NCI-H1694 treated with DMSO at 0.1 percent for 48 hours (cell line): ENCODE data around the gene TAS2R40.
"Not testable (repeated sequence)": the region's sequence is repeated elsewhere in the genome, so short reads cannot be mapped to it uniquely, and the experiment has no call there.

Source experiments
- DNase-seq: peaks from one replicate; lab custom pipeline; 2025; lab: John Stamatoyannopoulos, UW

TAS2R40 gene

DNA sequence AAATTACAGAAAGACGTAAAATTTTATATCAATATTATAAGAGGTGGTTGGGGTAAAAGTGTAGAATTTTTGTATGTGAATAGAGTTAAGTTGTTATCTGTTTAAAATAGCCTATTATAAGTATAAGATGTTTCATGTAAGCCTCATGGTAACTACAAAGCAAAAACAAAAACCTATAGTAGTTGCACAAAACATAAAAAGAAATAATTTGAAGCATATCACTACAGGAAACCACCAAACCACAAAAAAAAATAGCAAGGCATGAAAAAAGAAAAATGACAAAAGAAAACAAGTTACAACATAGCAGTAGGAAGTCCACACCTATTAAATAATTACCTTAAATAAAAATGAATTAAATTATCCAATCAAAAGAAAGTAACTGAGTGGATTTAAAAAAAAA is 29.0 kb downstream of the TAS2R40 start:
- DNase-seq: no peak

DNA sequence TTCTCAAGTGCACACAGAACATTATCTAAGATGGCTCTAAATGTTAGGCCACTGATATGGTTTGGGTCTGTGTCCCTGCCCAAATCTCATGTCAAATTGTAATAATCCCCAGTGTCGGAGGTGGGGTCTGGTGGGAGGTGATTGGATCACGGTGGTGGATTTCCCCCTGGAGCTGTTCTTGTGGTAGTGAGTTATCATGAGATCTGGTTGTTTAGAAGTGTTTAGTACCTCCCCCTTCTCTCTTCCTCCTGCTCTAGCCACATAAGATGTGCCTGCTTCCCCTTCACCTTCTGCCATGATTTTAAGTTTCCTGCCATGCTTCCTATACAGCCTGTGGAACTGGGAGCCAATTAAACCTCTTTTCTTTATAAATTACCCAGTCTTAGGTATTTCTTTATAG is 30.2 kb downstream of the TAS2R40 start:
- no peak for DNase-seq

DNA sequence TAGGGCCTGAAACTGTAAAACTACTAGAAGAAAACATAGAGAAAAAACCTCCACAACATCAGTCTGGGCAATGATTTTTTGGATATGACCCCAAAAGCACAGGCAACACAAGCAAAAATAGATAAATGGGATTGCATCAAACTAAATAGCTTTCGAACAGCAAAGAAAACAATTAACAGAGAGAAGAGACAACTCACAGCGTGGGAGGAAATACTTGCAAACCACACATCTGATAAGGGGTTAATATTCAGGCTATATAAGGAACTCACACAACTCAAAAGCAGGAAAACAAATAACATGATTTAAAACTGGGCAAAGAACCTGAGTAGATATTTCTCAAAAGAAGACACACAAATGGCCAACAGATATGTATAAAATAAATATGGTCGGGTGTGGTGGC is 33.7 kb downstream of the TAS2R40 start:
- no peak for DNase-seq

DNA sequence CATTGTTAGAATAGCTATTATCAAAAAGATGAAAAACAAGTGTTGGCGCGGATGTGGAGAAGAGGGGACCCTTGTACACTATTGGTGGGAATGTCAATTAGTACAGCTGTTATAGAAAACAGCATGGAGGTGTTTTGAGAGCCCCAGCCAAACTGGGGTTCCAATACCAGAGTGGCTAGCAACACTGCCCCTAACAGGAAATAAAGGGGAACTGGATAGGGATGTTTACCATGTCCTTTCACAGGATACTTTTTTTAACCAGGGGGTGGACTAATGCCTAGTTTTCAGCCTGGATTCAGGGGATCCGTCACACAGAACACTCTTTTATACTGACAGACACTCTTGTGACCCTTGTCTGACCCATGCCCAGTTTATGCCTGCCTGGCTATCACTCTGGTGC is 34.5 kb downstream of the TAS2R40 start:
- no peak for DNase-seq

DNA sequence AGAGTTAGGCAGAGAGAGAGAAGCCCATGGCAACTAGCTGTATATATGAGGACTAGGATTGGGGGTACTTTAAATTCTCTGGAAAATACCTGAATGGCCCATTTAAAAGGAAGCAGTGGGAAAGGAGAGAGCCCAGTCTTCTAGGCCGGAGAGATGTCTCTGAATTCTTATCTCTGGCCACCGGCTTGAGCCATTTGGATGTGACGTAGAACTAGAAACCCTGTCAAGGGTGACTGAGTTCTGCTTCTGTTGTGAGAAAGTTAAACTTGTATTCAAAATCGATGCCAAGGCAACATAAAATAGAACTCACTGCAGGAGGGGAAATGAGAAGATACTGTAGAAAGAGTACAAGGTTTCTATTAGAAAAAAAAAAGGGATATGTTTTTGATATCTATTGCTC is 35.1 kb downstream of the TAS2R40 start:
- no peak for DNase-seq

DNA sequence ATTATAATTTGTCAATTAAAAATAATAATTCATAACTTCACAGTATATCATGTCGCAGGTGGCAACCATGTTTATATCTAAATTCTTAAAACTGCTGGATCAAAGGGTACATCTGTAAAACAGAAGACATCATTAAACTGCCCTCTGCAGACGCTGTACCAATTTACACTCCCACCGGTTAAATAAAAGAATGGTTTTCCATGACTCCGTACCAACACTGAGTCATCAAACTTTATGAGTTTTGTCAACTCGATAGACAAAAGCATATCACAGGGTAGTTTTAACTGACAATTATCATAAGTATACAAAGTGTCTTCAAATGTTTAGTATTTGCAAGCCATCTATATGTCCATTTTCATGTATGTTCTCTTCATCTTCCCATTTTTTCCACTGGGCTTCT is 35.7 kb downstream of the TAS2R40 start:
- no peak for DNase-seq

DNA sequence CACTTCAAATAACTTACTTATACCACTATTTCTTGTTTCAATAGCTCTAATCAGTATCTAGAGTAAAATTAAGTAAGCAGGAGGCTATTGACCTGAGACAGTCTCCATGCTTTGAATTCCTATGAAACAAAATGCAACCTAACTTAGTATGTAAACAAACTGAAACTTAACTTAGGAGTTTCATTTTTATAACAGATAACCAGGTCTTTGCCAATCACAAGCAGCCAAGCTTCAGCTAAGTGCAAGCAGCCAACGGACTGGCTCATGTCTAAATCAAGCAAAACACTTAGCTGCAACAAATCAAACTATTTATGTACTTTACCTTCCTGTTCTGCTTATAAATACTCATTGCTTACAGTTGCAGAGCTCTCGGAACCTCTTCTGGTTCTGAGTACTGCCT is 37.0 kb downstream of the TAS2R40 start:
- no peak for DNase-seq

DNA sequence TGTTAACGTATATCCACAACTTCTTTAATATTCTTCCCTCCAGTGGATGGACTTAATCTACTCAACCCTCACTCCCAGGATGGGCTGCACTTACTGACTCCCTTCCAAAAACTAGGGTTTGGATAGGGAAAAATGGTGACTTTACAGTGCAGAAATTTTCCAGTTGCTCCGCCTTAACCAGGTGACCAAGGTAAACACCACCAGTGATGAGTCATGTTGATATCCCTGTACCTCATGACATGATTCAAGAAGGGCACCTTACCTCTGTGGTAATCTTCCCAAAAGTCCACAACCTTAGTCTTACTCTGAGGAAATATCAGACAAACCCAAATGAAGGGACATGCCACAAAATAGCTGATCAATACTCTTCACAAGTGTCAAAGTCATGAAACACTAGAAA is 37.9 kb downstream of the TAS2R40 start:
- no peak for DNase-seq

DNA sequence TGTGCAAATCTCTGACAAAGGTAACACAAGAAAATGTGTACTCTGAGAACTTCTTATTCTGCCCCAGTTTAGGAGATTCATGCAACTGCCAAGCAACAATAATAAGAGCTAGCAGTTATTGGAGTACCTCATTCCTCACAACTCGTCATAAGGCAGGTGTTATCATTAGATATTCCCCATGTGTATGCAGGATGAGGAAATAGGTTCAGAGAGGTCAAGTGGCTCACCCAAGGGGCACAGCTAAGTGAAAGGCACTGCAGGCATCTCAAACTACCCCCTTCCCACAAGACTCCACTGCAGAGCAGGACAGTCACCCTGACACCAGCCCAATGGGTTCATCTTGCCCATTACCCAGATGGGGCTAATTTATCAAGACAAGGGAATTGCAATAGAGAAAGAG is 40.1 kb downstream of the TAS2R40 start:
- no peak for DNase-seq

DNA sequence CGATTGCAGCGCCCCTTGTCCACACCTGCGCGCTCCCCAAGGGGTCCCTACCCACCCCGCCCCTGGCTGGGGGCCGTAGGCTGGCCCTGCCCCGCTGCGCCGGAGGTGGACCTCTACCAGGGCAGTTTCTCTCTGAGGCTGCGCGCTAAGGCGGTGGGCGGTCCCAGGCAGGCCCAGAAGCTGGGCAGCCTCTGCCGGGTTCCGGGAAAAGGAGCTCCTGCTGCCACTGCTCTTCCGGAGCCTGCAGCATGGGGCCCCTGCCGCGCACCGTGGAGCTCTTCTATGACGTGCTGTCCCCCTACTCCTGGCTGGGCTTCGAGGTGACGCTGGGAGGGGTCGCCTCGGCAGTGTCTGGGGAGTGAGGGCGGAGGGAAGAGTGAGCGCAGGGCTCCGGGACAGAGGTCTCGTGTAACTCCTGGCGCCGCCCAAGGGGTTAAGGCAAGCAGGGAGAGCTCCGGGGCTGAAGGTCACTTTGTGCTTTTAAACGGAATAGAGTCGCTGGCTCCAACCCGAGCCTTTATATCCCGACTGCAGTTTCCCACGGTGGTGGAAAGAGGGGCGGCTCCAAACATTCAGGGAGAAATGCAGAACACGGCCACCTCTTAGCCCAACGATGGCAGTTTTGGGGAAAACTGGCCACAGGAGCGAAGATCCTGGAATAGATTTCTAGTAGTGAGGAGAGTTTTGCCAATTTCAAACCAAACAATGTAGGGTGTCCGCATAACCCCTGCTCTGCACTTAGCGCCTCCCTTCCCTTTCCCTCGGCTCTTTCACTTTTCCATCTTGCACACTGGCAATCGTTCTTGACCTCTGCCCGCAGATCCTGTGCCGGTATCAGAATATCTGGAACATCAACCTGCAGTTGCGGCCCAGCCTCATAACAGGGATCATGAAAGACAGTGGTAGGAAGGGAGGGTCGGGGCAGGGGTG is 41.7 kb downstream of the TAS2R40 start, which contains the start of gene GSTK1:
Gene GSTK1, plus strand, starts transcription at position 176 of the 930 bp plus-strand sequence. Its CDS starts 73 bp downstream, at position 249.
- DNase-seq: peak; percentile 15

DNA sequence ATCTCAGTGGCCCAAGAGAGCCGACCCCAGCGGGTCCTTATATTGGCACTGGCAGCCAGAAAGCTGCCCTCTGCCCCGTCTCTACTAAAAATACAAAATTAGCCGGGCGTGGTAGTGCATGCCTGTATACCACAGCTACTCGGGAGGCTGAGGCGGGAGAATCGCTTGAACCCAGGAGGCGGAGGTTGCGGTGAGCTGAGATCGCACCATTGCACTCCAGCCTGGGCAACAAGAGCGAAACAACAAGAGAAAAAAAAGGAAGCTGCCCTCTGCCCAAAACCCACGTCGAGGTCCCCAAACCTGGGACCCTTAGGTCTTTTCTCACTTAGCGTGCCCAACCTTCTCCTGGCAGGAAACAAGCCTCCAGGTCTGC is 42.3 kb downstream of the TAS2R40 start:
- DNase-seq: not testable (repeated sequence)

DNA sequence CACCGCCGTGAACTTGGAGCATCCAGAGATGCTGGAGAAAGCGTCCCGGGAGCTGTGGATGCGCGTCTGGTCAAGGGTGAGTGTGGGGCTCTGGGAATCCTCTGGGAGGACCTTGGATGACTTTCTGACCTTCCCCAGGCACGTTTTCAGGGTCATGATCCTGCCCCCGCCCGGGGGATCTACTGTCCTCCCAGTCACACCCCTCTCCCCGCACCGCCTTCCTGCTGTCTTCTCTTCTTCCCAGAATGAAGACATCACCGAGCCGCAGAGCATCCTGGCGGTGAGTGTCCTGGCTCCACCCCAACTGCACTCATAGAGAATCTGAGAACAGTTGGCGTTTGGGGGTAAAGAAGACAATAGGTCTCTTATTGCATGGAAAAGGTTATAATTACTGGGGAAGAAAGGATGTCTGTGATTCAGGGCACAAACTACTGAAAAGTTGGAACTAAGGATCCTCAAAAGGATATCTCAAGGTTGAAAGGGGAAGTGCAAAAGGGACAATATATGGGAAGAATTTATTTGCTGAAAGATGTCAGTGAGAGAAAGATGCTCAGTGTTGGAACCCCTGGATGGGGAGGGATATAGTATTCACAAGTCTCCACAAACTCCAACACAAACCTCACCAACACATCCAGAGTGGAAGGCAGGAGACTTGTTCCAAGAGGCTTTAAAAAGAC is 43.3 kb downstream of the TAS2R40 start:
- no peak for DNase-seq

DNA sequence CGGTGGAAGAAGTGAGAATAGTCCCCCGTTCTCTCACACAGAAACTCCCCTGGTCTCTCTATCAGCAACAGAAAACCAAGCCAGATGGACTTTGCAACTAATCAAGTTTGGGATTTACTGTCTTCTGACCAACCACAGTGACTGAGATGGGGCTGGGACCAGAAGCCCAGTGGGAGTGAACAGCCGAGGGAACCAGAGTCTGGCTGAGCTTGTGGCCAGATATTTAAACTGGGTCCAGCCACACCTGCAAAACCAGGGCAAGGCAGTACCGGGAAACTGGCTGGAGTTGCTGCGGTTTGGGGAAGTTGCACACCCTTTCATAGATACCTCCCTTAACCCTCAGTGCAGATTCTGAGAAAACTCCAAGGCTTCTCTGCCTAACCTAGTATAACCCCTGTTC is 47.4 kb downstream of the TAS2R40 start:
- no peak for DNase-seq

DNA sequence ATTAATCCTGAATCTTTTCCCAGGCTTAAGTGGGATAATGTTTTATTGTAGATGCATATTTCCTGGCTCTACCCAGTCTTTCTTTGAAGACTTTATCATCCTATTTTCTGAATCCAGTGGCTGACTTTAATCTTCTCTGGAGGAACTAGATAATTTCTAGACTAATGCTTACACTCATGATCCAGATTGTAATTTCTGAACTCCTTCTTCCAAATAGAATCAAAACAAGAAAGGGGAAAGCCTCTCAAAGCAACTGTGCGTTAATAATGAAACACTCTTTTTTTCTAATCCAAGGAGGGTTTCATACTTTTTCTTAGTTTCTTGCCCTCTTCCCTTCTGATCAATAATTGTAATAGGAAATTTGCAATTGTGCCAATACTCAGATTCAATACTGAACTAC is 49.4 kb downstream of the TAS2R40 start:
- DNase-seq: no peak
